Endodermal cell (in vitro differentiated cells): ENCODE results near the gene MAVS. TPM values are rescaled to one million over a fixed set of nuclear protein-coding genes. Genes with fewer than 3 reads are reported as not detected.

Experiments used
- DNase-seq: peaks from one replicate; pipeline ENCODE4 v3.0.0-alpha.2; 2017
- H3K27ac ChIP-seq: 2 replicates; pipeline ENCODE4 v1.5.1; 2013; ENCODE audit warnings: mild to moderate bottlenecking, low read depth, low read length, moderate library complexity
- H3K27me3 ChIP-seq: 2 replicates; pipeline ENCODE4 v1.6.1; 2013; ENCODE audit warnings: mild to moderate bottlenecking, low read length, moderate library complexity; ENCODE audit not compliant: insufficient read depth, control insufficient read depth, poor library complexity, severe bottlenecking
- H3K36me3 ChIP-seq: 2 replicates; pipeline ENCODE4 v1.7.0; 2013; ENCODE audit warnings: mild to moderate bottlenecking, low read length, moderate library complexity; ENCODE audit not compliant: control insufficient read depth, insufficient read depth
- H3K4me1 ChIP-seq: one replicate; pipeline ENCODE4 v1.7.0; 2013; ENCODE audit warnings: low read length; ENCODE audit not compliant: control insufficient read depth, insufficient read depth
- H3K4me3 ChIP-seq: 2 replicates; pipeline ENCODE4 v1.5.1; 2013; ENCODE audit warnings: mild to moderate bottlenecking, low read length, moderate library complexity
- H3K9ac ChIP-seq: 2 replicates; pipeline ENCODE4 v1.6.1; 2013; ENCODE audit warnings: mild to moderate bottlenecking, low read length, moderate library complexity; ENCODE audit not compliant: poor library complexity, severe bottlenecking; ENCODE audit errors: extremely low read depth
- H3K9me3 ChIP-seq: 2 replicates; pipeline ENCODE4 v1.6.1; 2013; ENCODE audit warnings: mild to moderate bottlenecking, low read length, moderate library complexity; ENCODE audit not compliant: control insufficient read depth
- H3K27ac Mint-ChIP-seq: 2 replicates; pipeline ENCODE4 v1.8.0; 2020; ENCODE audit warnings: mixed read lengths
- H3K27me3 Mint-ChIP-seq: 2 replicates; pipeline ENCODE4 v1.8.0; 2021; ENCODE audit warnings: mild to moderate bottlenecking, mixed read lengths; ENCODE audit not compliant: insufficient read depth
- H3K36me3 Mint-ChIP-seq: 2 replicates; pipeline ENCODE4 v1.8.0; 2020; ENCODE audit warnings: low read depth, mixed read lengths
- H3K4me1 Mint-ChIP-seq: 2 replicates; pipeline ENCODE4 v1.8.0; 2020; ENCODE audit warnings: mixed read lengths
- H3K4me3 Mint-ChIP-seq: 2 replicates; pipeline ENCODE4 v1.8.0; 2020; ENCODE audit warnings: mild to moderate bottlenecking, moderate library complexity, mixed read lengths
- H3K9me3 Mint-ChIP-seq: 2 replicates; pipeline ENCODE4 v1.8.0; 2020; ENCODE audit warnings: mild to moderate bottlenecking, mixed read lengths
- CTCF ChIP-seq: fragments of 200-600 bp; sonication (generic); conservative IDR thresholded peaks from 2 replicates; pipeline ENCODE4 v1.5.0; 2021; ENCODE audit warnings: antibody characterized with exemption, mild to moderate bottlenecking
- WGBS, 2 experiments: methylation state at CpG; one replicate each; pipeline versions ENCODE4 v1.1.5 to v1.1.7; 2013; ENCODE audit warnings: missing lambda C conversion rate in 2 of 2, mixed read lengths in 1 of 2; ENCODE audit not compliant: insufficient coverage in 1 of 2, insufficient read length in 1 of 2; 5-methylcytosine and 5-hydroxymethylcytosine counted together
- long read RNA-seq, 4 experiments: library from polyadenylated mRNA in 2 of 4; library from RNA in 1 of 4; library from capped mRNA in 1 of 4; stranded (forward) in 3 of 4; unstranded in 1 of 4; transcript quantifications; one replicate each; pipeline ENCODE4 v2.0.0, GENCODE V29; 2020 to 2021; ENCODE audit warnings: inconsistent platforms in 1 of 4
- polyA plus RNA-seq, 2 experiments: library from polyadenylated mRNA; stranded (reverse); fragments of 50-300 nt; gene quantifications; one replicate each; pipeline ENCODE4 v1.2.3, GENCODE V29; 2013
- total RNA-seq, 2 donors: library from RNA; stranded (reverse); fragmentation: NEBNext Ultra II Directional in 1 of 2; extraction: Animal tissue kit (Norgen Biotek cat#: 25700) in 1 of 2; gene quantifications; 2 replicates in 1 of 2; 3 replicates in 1 of 2; pipeline ENCODE4 v1.2.1, GENCODE V29; 2021

Gene MAVS
- 10 to 100 TPM; 43.1 to 43.2 TPM for total RNA-seq
- 17.0 TPM for polyA plus RNA-seq (2013, experiment 1 of 2)
- polyA plus RNA-seq (2013, experiment 2 of 2): 16.9 TPM
- long read RNA-seq, experiment 1, partial matches to known transcripts: 3 of 11 reads
- long read RNA-seq, experiment 1, other reads (novel, unspliced or antisense): 8 of 11 reads
- long read RNA-seq, experiment 2, full-length matches to known transcripts: 14 of 68 reads
- long read RNA-seq, experiment 2, partial matches to known transcripts: 16 of 68 reads
- long read RNA-seq, experiment 2, other reads (novel, unspliced or antisense): 38 of 68 reads
- long read RNA-seq, experiment 3, full-length matches to known transcripts: 66 of 108 reads
- long read RNA-seq, experiment 3, partial matches to known transcripts: 17 of 108 reads
- long read RNA-seq, experiment 3, other reads (novel, unspliced or antisense): 25 of 108 reads
- long read RNA-seq, experiment 4: 0 reads

GRCh38 chr20:3846740-3847428 lies at the start of gene MAVS:
MAVS (plus strand) TSS chr20:3846834; CDS start chr20:3854625, 7,791 bp downstream.
- peak within 1 kb of the TSS; percentile 87 for H3K27ac Mint-ChIP-seq
- H3K27me3 Mint-ChIP-seq: no peaks in the 10 kb centered on the region
- H3K36me3 ChIP-seq: no peaks in the 10 kb centered on the region
- peak within 1 kb of the TSS; percentile 81 for H3K4me3 Mint-ChIP-seq
- peak within 1 kb of the TSS; percentile 95 for H3K4me3 ChIP-seq
- peak; percentile 96 for DNase-seq
- no peaks in the 10 kb centered on the region for H3K27me3 ChIP-seq
- H3K4me1 Mint-ChIP-seq: peaks cover 12% of the 10 kb centered on the region
- H3K9me3 Mint-ChIP-seq: no peaks in the 10 kb centered on the region
- peak within 1 kb of the TSS; percentile 77 for H3K9ac ChIP-seq
- peaks cover 7% of the 10 kb centered on the region for H3K4me1 ChIP-seq
- H3K36me3 Mint-ChIP-seq: peaks cover 8% of the 10 kb centered on the region
- peak; percentile 35 for TF ChIP-seq CTCF
- H3K27ac ChIP-seq: peak within 1 kb of the TSS; percentile 21
- H3K9me3 ChIP-seq: no peaks in the 10 kb centered on the region
- WGBS, 2 experiments: 0 to 1% methylated on average over 16 to 72 of the region's 72 CpGs

- H3K4me1 ChIP-seq: peaks cover 12% of the 10 kb centered on the region
- no peak overlapping the region for H3K9ac ChIP-seq
- no peaks in the 10 kb centered on the region for H3K27me3 ChIP-seq
- H3K9me3 ChIP-seq: no peaks in the 10 kb centered on the region
- no peak for DNase-seq
- WGBS, 2 experiments: 83 to 84% methylated on average over 4 to 5 of the region's 5 CpGs
- Mint-ChIP-seq H3K27me3 (peaks cover 8% of the 10 kb centered on the region), H3K9me3 (no peaks in the 10 kb centered on the region), H3K27ac (no peak overlapping the region), H3K4me1 (peaks cover 20% of the 10 kb centered on the region), H3K36me3 (peaks cover 8% of the 10 kb centered on the region), H3K4me3 (peak overlapping the region; percentile 80)
- H3K36me3 ChIP-seq: peaks cover 19% of the 10 kb centered on the region
- TF ChIP-seq CTCF: no peak
- H3K27ac ChIP-seq: no peak overlapping the region
- H3K4me3 ChIP-seq: peak overlapping the region; percentile 79
These were observed 49.4 kb upstream of the MAVS start for GRCh38 chr20:3797226-3797545.

GRCh38 chr20:3797592-3798372 lies 48.9 kb upstream of the MAVS start:
- WGBS, 2 experiments: 89 to 90% methylated on average over 10 to 19 of the region's 19 CpGs
- H3K36me3 ChIP-seq: peaks cover 25% of the 10 kb centered on the region
- H3K4me1 Mint-ChIP-seq: peaks cover 20% of the 10 kb centered on the region
- H3K4me3 ChIP-seq: peak overlapping the region; percentile 79
- H3K9me3 Mint-ChIP-seq: no peaks in the 10 kb centered on the region
- H3K27me3 Mint-ChIP-seq: peaks cover 2% of the 10 kb centered on the region
- no peaks in the 10 kb centered on the region for H3K27me3 ChIP-seq
- TF ChIP-seq CTCF: no peak
- no peak overlapping the region for H3K27ac ChIP-seq
- DNase-seq: no peak
- H3K4me1 ChIP-seq: peaks cover 12% of the 10 kb centered on the region
- peak overlapping the region; percentile 80 for H3K4me3 Mint-ChIP-seq
- H3K36me3 Mint-ChIP-seq: peaks cover 13% of the 10 kb centered on the region
- H3K9me3 ChIP-seq: no peaks in the 10 kb centered on the region
- no peak overlapping the region for H3K9ac ChIP-seq
- H3K27ac Mint-ChIP-seq: peak overlapping the region; percentile 53
